ENCODE results near the gene CST4.
"Not testable (repeated sequence)": the region's sequence is repeated elsewhere in the genome, so short reads cannot be mapped to it uniquely, and the experiment has no call there.

Gene CST4

GRCh38 chr20:23687986-23688385 is 852 bp downstream of the CST4 start:
- DNase-seq, result no peak

GRCh38 chr20:23686046-23686750 is 2.6 kb downstream of the CST4 start:
- DNase-seq, result no peak

- DNase-seq, result not testable (repeated sequence)
These were observed 3.3 kb downstream of the CST4 start for GRCh38 chr20:23685529-23685896.

GRCh38 chr20:23684261-23684660 is 4.6 kb downstream of the CST4 start:
- no peak for DNase-seq

GRCh38 chr20:23683807-23684206 is 5.0 kb downstream of the CST4 start:
- no peak for DNase-seq

- DNase-seq, result no peak
These were observed 5.6 kb downstream of the CST4 start for GRCh38 chr20:23683281-23683680.

- no peak for DNase-seq
These were observed 8.7 kb downstream of the CST4 start for GRCh38 chr20:23680146-23680545.

GRCh38 chr20:23679133-23680092 is 9.4 kb downstream of the CST4 start:
- DNase-seq, result no peak

- DNase-seq, result no peak
These were observed 15.6 kb downstream of the CST4 start for GRCh38 chr20:23673209-23673608.

GRCh38 chr20:23672158-23672557 is 16.7 kb downstream of the CST4 start:
- no peak for DNase-seq

GRCh38 chr20:23671479-23671878 is 17.4 kb downstream of the CST4 start:
- DNase-seq, result no peak

GRCh38 chr20:23670361-23670760 is 18.5 kb downstream of the CST4 start:
- DNase-seq, result no peak

GRCh38 chr20:23669866-23670265 is 19.0 kb downstream of the CST4 start:
- no peak for DNase-seq

GRCh38 chr20:23669327-23669726 is 19.5 kb downstream of the CST4 start:
- DNase-seq, result no peak

GRCh38 chr20:23668477-23668951 is 20.3 kb downstream of the CST4 start:
- no peak for DNase-seq

GRCh38 chr20:23667666-23668065 is 21.2 kb downstream of the CST4 start:
- no peak for DNase-seq

GRCh38 chr20:23666698-23667097 is 22.1 kb downstream of the CST4 start:
- no peak for DNase-seq

- no peak for DNase-seq
These were observed 22.6 kb downstream of the CST4 start for GRCh38 chr20:23666189-23666588.

GRCh38 chr20:23664954-23665353 is 23.9 kb downstream of the CST4 start:
- DNase-seq, result no peak

- DNase-seq, result not testable (repeated sequence)
These were observed 24.8 kb downstream of the CST4 start for GRCh38 chr20:23664046-23664445.

- DNase-seq, result no peak
These were observed 25.7 kb downstream of the CST4 start for GRCh38 chr20:23663180-23663579.

- DNase-seq, result no peak
These were observed 26.5 kb downstream of the CST4 start for GRCh38 chr20:23662276-23662870.

GRCh38 chr20:23661002-23661429 is 27.8 kb downstream of the CST4 start:
- DNase-seq, result no peak
